H54 (cell line): ENCODE measurements around the gene DGKD.

Experiments used
- DNase-seq: peaks from one replicate; pipeline ENCODE4 v3.0.0; 2011; ENCODE audit warnings: low spot score, mixed read lengths; ENCODE audit not compliant: insufficient read length
- FAIRE-seq: peaks from 3 replicates; lab custom pipeline; 2011; peaks lifted over from hg19 to GRCh38; lab: Jason Lieb, UNC
- POLR2A ChIP-seq: IDR thresholded peaks from 2 replicates; pipeline ENCODE4 v1.6.1; 2011; ENCODE audit warnings: low read depth, mild to moderate bottlenecking, low read length

Gene DGKD

DNA sequence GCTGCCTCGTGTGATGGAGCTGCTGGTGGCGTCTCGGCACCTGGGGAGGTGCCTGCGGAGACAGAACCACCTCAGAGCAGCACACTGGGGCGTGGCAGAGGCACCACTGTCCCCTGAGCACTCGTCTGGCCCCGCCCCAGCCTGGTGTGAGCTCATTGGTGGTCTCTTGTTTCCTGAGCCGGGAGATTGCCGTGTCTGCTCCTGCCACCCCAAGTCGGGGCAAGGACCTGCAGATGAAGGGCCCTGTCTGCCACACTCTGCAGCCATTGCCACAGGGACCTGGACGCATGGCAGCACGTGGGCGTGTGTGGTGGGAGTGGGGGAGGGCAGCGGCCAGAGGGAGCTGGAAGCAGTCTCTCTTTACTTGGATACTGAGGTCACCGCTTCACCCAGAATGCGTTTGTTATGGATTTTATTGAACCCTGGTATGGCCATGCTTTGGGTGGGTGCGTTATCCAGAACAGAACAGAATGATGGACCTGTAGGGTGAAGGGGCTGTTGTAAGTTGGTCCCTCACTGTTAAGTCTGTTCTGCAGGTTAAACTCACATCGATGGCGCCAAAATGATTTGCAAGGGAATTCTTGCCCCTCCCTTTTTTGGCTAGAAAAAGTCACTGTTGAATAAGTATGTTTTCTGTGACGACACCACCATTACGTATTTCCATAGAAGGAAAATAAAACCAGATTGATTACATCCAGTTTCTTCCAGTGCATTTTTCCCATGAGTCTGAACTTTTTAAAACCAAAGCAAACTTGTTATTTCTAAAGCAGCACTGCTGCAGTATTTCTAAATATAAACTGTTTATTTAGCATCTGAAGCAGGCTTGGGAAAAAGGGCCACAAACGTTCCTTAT is 120.2 kb downstream of the DGKD start:
- FAIRE-seq (no peak), DNase-seq (no peak)
- TF ChIP-seq POLR2A = no peak

DNA sequence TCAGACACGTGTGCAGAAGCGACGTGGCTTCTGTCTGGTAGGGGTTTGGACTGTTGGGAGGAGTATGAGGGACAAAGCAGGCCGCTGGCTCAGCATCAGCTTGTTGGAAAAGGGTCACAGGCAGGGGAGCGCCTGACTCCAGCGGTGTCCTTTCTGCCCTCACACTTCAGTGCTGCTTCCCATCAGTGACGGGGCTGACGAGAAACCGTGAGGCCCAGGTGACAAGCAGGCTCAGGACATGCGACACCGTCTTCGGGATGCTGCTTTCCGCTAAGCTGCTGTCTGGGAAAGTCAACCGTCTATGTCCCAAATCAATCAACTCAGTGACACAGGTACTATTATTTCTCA is 121.7 kb downstream of the DGKD start:
- DNase-seq = no peak
- FAIRE-seq = no peak
- TF ChIP-seq POLR2A = no peak

- TF ChIP-seq POLR2A = no peak
- FAIRE-seq (no peak), DNase-seq (no peak)
These were observed 122.6 kb downstream of the DGKD start for GRCh38 chr2:233476651-233477547.

DNA sequence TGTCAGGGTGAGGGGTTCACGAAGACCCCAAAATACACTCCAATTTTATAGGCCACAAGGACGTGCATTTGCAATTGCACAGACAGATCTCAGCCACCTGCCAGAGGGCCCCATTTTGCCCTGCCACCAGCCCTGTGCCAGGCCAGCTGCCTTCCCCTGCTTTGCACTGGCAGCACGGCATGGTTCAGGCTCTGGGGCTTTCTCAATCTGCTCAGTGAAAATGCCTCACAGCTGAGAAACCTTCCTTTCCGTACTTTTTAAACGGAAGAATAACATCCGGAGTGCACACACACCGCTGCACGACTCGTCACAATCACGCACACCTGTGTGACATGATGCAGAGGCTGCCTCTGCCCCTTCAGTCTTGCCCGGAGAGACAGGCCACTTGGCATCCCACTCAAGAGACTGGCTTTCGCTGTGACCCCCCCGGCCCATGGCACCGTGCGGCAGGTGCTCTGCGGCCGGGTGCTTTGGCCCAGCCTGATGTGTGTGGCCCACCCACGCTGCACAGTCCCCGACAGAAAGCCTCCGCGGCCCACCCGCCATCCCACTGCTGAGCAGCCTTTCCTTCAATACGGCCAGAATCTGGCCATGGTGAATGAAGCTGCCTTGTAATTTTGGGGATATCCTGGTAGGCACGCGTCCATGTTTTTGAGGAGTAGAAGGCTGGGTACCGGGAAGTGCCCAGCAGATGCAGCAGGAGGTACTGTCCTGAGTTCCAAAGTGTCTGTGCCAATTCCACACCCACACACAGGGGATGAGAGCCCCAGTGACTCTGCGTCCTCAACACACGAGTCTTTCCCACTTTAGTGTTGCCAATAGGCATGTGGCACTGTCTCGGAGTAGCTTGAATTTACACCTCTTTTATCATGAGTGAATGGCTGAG is 123.5 kb downstream of the DGKD start:
- FAIRE-seq (no peak), DNase-seq (no peak)
- TF ChIP-seq POLR2A = no peak

DNA sequence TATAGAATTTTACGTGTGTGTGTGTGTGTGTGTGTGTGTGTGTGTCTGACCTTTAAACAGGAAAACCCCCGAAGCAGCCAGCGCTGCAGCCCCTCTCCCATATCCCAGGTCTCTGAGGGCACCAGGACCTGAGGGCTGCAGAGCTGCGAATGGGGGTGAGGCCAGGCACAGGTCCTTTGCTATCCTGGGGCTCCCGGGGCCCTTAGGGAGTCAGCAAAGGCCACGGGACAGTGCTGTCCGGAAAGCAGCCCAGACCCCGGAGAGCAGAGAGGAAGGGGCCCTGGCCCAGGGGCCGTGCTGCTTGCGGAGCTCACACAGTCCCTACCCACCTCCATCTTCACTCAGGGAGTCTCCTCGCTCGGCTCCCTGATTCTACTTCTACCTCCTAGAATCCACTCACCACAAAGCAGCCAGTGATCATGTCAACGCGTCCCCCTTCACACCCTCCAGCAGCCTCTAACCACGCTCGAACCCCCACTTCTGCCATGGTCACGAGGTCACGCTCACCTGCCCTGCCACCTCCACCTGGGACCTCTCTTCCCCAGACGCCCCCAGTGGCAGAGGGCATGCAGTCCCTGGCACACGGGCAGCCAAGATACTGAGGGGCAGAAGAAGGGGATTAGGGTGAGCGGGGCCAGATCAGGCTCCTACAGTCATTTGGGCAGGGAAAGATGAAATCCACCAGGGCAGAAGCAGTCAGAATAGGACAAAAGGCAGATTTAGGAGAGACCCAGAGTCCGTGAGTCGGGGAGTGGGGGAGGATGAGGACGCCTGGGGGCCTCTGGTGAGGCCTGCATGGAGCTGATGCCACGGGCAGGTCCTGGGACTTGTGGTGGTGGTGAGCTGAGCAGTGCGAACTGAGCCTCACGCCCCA is 125.6 kb downstream of the DGKD start:
- DNase-seq (no peak), FAIRE-seq (no peak)
- no peak for TF ChIP-seq POLR2A

GRCh38 chr2:233480490-233481202 is 126.4 kb downstream of the DGKD start:
- FAIRE-seq (no peak), DNase-seq (no peak)
- no peak for TF ChIP-seq POLR2A

GRCh38 chr2:233481368-233482142 is 127.3 kb downstream of the DGKD start:
- DNase-seq (no peak), FAIRE-seq (no peak)
- no peak for TF ChIP-seq POLR2A

DNA sequence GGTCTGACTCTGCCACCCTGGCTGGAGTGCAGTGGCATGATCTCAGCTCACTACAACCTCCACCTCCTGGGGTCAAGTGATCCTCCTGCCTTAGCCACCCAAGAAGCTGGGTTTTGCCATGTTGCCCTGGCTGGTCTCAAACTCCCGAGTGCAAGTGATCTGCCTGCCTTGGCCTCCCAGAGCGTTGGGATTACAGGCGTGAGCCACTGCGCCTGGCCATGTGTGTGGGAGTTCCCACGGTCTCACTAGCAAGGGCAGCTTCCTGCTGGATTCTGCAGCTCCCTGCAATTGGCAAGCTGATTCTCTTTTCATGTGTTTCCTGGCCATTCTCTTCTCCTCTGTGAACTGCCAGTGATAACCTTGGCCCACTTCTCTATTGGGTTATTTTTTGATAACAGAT is 128.3 kb downstream of the DGKD start:
- DNase-seq = no peak
- no peak for FAIRE-seq
- TF ChIP-seq POLR2A = no peak

DNA sequence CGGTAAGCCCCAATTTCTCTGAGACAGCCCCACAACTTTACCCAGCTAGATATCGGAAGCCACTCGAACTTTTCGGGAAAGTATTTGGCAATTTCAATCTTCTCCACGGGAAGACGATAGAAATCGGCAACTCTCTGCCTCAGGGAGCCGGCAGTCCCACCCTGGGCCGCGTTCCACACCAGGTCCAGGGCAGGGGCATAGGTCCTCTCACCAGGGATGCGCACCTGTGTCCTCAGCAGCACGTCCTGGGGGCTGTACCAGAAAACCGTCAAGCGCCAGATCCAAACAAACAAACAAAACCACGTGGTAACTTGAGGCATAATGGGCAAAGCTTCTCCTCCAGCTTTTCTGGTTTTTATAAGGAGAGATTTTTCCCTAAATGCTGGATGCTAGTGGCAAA is 131.4 kb downstream of the DGKD start:
- no peak for TF ChIP-seq POLR2A
- no peak for DNase-seq
- FAIRE-seq = no peak

- no peak for TF ChIP-seq POLR2A
- FAIRE-seq = no peak
- DNase-seq = no peak
These were observed 132.1 kb downstream of the DGKD start for GRCh38 chr2:233486357-233486756.

DNA sequence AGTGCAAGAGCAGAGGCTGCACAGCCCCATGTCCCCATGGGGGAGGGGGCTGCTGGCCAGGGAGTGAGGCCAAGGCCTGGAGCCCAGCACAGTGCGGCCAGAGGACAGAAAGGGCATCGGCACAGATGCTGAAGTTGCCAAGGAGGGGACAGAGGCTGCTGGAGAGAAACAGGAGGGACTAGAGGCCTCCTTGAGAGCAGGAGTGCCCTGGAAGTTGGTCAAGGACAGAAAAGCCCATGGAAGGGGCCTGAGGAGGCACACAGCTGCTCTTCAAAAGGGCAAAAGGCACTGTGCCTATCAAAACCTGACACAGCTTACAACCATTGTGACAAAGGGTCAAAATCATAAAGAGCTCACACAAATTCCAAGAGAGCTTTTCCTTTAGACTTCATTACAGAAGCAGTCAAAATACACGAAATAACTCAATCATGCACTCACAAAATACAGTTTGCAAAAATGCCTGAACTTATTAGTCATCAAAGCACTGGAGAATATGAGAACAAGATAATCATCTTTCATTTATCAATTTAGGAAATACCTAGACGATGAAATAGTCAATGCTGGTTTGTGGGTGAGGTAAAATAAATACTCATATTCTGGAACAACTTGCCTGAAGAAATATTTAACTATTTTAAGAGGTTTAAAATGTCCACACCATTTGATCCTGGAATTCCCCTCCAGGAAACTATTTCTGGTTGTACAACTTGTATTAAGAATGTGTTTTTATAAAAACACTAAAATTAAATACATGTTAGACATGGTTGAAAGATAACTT is 132.7 kb downstream of the DGKD start:
- no peak for TF ChIP-seq POLR2A
- peak; percentile 56 for DNase-seq
- FAIRE-seq = peak; percentile 36
